Measurements from ENCODE around the gene MCIDAS.

DNA sequence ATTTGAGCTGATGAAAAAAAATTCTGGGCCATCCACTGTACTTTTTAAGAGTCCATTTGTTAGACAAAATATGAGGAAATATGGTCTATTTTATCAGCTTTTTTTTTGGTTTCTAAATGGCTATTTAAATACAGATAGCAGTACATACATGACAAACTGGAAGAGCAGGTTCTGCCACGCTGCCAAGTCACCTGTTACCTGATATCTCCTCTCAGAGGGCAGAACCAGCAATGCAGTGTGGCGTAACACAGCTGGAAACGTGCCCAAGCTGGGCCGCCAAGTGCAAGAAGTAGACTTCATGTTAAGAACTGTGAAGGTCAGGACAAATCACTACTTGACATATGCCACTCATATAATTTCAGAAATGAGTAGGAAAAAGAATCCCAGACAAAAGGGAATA, 8.1 kb downstream of the MCIDAS start:
- TF ChIP-seq, protein P1, sequence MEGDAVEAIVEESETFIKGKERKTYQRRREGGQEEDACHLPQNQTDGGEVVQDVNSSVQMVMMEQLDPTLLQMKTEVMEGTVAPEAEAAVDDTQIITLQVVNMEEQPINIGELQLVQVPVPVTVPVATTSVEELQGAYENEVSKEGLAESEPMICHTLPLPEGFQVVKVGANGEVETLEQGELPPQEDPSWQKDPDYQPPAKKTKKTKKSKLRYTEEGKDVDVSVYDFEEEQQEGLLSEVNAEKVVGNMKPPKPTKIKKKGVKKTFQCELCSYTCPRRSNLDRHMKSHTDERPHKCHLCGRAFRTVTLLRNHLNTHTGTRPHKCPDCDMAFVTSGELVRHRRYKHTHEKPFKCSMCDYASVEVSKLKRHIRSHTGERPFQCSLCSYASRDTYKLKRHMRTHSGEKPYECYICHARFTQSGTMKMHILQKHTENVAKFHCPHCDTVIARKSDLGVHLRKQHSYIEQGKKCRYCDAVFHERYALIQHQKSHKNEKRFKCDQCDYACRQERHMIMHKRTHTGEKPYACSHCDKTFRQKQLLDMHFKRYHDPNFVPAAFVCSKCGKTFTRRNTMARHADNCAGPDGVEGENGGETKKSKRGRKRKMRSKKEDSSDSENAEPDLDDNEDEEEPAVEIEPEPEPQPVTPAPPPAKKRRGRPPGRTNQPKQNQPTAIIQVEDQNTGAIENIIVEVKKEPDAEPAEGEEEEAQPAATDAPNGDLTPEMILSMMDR (conservative IDR thresholded peaks at IDR 0.05; ENCODE audit: low read depth, low read length) = no peak
- no peak for TF ChIP-seq POLR2A (IDR thresholded peaks at IDR 0.05; ENCODE audit: low read depth, low read length)

Measured in IMR-90 (cell line).